ENCODE measurements around the gene NELFB.

- no peak for TF ChIP-seq POLR2A (IDR thresholded peaks at IDR 0.05; ENCODE audit: low read depth, low read length)
- no peak for TF ChIP-seq CTCF (conservative IDR thresholded peaks at IDR 0.05; ENCODE audit: low read depth, low read length)
- TF ChIP-seq RAD21 (IDR thresholded peaks at IDR 0.05; ENCODE audit: low read length) = no peak
- TF ChIP-seq USF2 (IDR thresholded peaks at IDR 0.05; ENCODE audit: low read depth, low read length) = no peak
- no peak for TF ChIP-seq RCOR1 (IDR thresholded peaks at IDR 0.05; ENCODE audit: insufficient replicate concordance, low read length)
- TF ChIP-seq RFX5 (IDR thresholded peaks at IDR 0.05; ENCODE audit: low read depth, low read length) = no peak
- no peak for TF ChIP-seq CEBPB (IDR thresholded peaks at IDR 0.05; ENCODE audit: low read depth, low read length)
- TF ChIP-seq NFE2L2 (IDR thresholded peaks at IDR 0.05; ENCODE audit: low read depth, low read length) = no peak
- no peak for TF ChIP-seq SMC3 (IDR thresholded peaks at IDR 0.05; ENCODE audit: low read depth, low read length)
These were observed 27.1 kb upstream of the NELFB start for GRCh38 chr9:137227853-137228505.

All from IMR-90 (cell line).